Endothelial cell of umbilical vein (primary cell): ENCODE measurements around the gene KCNQ2.

Experiments used
- CTCF ChIP-seq, 2 donors: IDR thresholded peaks; 1 replicate in 1 of 2; 2 replicates in 1 of 2; pipeline ENCODE4 v1.5.1; 2011; ENCODE audit warnings: low read length in 2 of 2, mild to moderate bottlenecking in 2 of 2, moderate library complexity in 2 of 2, control low read depth in 1 of 2, inconsistent platforms in 1 of 2, low read depth in 1 of 2; ENCODE audit not compliant: insufficient read depth in 1 of 2; ENCODE audit errors: extremely low read depth in 1 of 2
- EZH2 ChIP-seq: IDR thresholded peaks from 2 replicates; pipeline ENCODE4 v1.6.1; 2012; ENCODE audit warnings: borderline replicate concordance, low read depth, mild to moderate bottlenecking, moderate library complexity, low read length, inconsistent platforms; ENCODE audit not compliant: severe bottlenecking
- POLR2A ChIP-seq: IDR thresholded peaks from 2 replicates; pipeline ENCODE4 v1.6.1; 2012; ENCODE audit warnings: low read depth, mild to moderate bottlenecking, control low read depth, low read length
- TF ChIP-seq, protein P1 (sequence below): IDR thresholded peaks from 2 replicates; pipeline ENCODE4 v1.6.1; 2011; ENCODE audit not compliant: insufficient read depth, insufficient read length

GRCh38 chr20:63423751-63424150 lies 48.7 kb downstream of the KCNQ2 start:
- no peak for TF ChIP-seq CTCF (IDR thresholded peaks at IDR 0.05; ENCODE audit: extremely low read depth in 1 of 2, insufficient read depth in 1 of 2, low read depth in 1 of 2, low read length in 2 of 2)
- TF ChIP-seq, protein P1, sequence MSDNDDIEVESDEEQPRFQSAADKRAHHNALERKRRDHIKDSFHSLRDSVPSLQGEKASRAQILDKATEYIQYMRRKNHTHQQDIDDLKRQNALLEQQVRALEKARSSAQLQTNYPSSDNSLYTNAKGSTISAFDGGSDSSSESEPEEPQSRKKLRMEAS, result no peak
- TF ChIP-seq POLR2A, result no peak
- TF ChIP-seq EZH2, result no peak
